SH-SY5Y (cell line): ENCODE measurements around the gene ACSM6.

Experiments
- GATA2 ChIP-seq: IDR thresholded peaks from 2 replicates; pipeline ENCODE4 v1.6.1; 2011; ENCODE audit warnings: mild to moderate bottlenecking, low read depth, low read length
- GATA3 ChIP-seq: IDR thresholded peaks from 2 replicates; pipeline ENCODE4 v1.6.1; 2011; ENCODE audit warnings: low read depth, mild to moderate bottlenecking, low read length, moderate library complexity

Gene ACSM6

GRCh38 chr10:95253686-95254085 is 59.6 kb downstream of the ACSM6 start:
- TF ChIP-seq GATA3 (no peak), GATA2 (no peak)

GRCh38 chr10:95254629-95255028 is 60.6 kb downstream of the ACSM6 start:
- TF ChIP-seq GATA2 (no peak), GATA3 (no peak)

GRCh38 chr10:95256268-95256667 is 62.2 kb downstream of the ACSM6 start:
- no peak for TF ChIP-seq GATA2
- TF ChIP-seq GATA3, result no peak

- TF ChIP-seq GATA3 (no peak), GATA2 (no peak)
Measured at GRCh38 chr10:95257849-95258248, 63.8 kb downstream of the ACSM6 start.

- TF ChIP-seq GATA2 (no peak), GATA3 (no peak)
Measured at GRCh38 chr10:95260397-95260881, 66.4 kb downstream of the ACSM6 start.

DNA sequence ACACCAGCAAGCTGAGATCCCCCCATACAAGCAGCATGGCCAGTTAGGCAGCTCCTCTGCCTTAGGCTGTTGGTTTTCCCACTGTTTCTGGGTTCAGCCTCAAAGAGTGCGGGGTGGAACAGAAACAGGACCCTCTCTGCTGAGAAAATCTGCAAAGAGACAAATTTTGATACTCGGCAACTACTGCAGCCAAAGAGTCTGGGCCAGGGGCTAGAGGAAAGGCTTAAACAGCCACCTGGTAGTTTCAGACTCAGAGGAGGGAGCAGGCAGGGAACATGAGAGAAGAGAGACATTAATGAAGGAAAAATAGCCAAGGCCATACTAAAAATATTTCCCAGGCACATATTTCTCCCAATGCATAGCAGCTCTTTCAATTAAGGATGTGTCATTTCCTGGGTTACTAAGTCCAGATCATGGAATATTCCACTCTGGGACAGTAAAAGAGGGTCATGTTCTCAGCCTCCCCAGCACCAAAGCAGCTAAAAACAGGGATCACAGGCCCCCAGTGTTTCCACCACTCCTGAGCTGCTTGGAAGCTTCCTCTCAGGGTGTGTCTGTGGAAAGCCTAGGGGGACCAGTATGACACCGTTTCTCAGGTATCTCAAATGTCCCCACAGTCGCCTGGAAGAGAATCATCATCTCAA is 67.0 kb downstream of the ACSM6 start:
- no peak for TF ChIP-seq GATA2
- no peak for TF ChIP-seq GATA3

GRCh38 chr10:95261926-95262325 is 67.9 kb downstream of the ACSM6 start:
- no peak for TF ChIP-seq GATA3
- TF ChIP-seq GATA2, result no peak

- TF ChIP-seq GATA2 (no peak), GATA3 (no peak)
Measured at GRCh38 chr10:95262763-95263518, 68.9 kb downstream of the ACSM6 start.

GRCh38 chr10:95263864-95264226 is 69.8 kb downstream of the ACSM6 start:
- no peak for TF ChIP-seq GATA3
- no peak for TF ChIP-seq GATA2

DNA sequence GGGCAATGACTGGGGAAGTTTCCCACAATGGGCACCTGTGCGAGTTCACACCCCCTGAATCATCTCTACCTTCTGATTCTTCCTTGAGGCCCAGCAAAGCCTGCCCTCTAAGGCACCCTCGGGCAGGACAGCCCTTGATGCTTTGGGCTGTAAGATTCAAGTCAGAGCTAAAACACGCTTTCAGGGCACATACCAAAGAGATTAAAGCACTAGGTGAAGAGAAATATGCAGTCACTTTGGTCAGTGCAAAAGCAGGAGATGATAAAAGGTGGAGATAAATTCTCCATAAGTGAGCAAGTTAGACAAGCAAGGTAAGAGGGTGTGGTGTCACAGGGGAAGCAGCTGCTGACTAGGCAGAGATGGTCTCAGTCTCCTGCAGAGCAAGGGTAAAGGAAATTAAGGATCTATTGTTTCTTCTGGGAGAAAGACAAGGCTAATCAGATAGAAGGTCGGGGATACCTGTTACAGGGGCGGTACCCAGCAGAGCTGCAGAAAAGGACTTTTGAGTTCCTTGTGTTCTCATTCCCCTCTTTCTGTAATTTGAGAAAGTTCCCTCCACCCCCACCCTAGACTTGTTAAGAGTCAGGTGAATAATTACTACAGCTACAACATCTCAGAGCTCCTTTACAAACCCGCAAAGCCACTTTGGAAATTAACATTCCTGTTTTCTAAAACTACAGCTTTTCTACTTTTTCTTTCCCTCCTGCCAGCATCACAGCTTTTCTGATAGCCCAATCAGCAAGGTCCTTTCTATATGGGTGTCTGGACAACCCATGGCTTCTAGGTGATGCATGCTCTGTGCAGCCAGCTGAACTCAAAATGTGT is 70.4 kb downstream of the ACSM6 start:
- TF ChIP-seq GATA2 (no peak), GATA3 (no peak)

DNA sequence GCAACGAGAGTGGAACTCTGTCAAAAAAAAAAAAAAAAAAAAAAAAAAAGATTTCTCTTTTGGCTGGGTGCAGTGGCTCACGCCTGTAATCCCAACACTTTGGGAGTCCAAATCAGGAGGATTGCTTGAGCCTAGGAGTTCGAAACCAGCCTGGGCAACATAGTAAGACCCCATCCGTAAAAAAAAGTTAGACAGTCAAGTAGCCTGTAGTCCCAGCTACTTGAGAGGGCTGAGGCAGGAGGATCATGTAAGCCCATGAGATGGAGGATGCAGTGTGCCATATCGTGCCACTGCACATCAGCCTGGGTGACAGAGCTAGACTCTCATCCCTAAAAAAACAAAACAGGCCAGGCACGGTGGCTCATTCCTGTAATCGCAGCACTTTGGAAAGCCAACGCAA is 71.5 kb downstream of the ACSM6 start:
- TF ChIP-seq GATA3 (no peak), GATA2 (no peak)

DNA sequence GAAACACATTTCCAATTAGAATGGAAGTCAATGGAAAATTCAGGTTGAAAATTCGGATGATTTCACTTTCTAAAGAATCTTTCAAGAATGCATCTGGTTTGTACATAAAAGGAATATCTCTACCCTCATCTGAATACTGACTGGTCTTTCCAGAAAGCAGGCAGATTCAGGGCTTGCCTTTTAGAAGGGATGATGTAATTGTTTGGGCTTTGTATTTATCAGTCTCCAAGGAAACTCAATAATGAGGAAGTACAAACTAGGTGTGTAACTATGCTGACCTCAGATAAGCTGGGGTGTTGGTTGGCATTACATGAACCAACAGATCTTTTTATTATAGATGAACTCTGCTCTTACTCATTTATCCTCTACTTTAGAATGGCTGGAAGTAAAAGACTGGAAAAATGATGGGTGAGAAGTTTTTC is 72.6 kb downstream of the ACSM6 start:
- TF ChIP-seq GATA2, result no peak
- no peak for TF ChIP-seq GATA3

DNA sequence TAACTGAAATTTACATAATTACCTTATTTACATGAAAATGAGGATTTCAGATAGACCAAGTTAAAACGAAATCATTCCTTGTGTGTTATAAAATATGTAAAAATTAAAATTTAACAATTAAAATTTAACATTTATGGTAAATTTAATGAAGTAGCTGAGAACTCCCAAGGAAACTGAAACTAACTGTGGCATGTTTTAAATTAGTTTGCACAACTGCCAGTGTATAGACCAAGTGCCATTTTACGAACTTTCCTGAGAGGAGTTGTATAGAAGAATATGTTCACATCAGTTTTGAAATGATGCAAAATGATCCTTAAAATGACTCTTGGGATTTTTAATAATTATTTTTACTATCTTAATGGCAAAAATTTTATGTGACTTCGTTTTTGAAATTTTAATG is 73.2 kb downstream of the ACSM6 start:
- no peak for TF ChIP-seq GATA3

- TF ChIP-seq GATA2 (no peak), GATA3 (no peak)
Measured at GRCh38 chr10:95268438-95268837, 74.4 kb downstream of the ACSM6 start.
